Spinal cord (tissue), 10 donors: ENCODE results near the gene C11orf86. TPM values are rescaled to one million over a fixed set of nuclear protein-coding genes. Genes with fewer than 3 reads are reported as not detected.
"Not testable (repeated sequence)": the region's sequence is repeated elsewhere in the genome, so short reads cannot be mapped to it uniquely, and the experiment has no call there.

Source experiments
- DNase-seq, 6 donors: peaks; one replicate each; pipeline versions ENCODE4 v3.0.0 to v3.0.0-alpha.2; 2013 to 2015; ENCODE audit warnings: low spot score in 6 of 6, low read depth in 4 of 6
- H3K27ac ChIP-seq: one replicate; pipeline ENCODE4 v1.5.1; 2013; ENCODE audit warnings: low read depth, low read length, control low read depth
- H3K27me3 ChIP-seq: one replicate; pipeline ENCODE4 v1.6.1; 2013; ENCODE audit warnings: low read length; ENCODE audit not compliant: control insufficient read depth, insufficient read depth
- H3K36me3 ChIP-seq: one replicate; pipeline ENCODE4 v1.6.1; 2013; ENCODE audit warnings: low read length; ENCODE audit not compliant: control insufficient read depth, insufficient read depth
- H3K4me1 ChIP-seq: one replicate; pipeline ENCODE4 v1.6.1; 2013; ENCODE audit warnings: low read length; ENCODE audit not compliant: control insufficient read depth, insufficient read depth
- H3K4me3 ChIP-seq: one replicate; pipeline ENCODE4 v1.5.1; 2013; ENCODE audit warnings: low read depth, low read length, control low read depth
- H3K9me3 ChIP-seq: one replicate; pipeline ENCODE4 v1.6.1; 2013; ENCODE audit warnings: low read length; ENCODE audit not compliant: control insufficient read depth, insufficient read depth
- WGBS: methylation state at CpG from one replicate; pipeline ENCODE4 v1.1.5; 2013; ENCODE audit warnings: missing lambda C conversion rate; ENCODE audit not compliant: insufficient coverage; 5-methylcytosine and 5-hydroxymethylcytosine counted together
- polyA plus RNA-seq, 2 donors: library from polyadenylated mRNA; unstranded; fragments of 120-200 nt; gene quantifications; one replicate each; pipeline ENCODE4 v1.2.1, GENCODE V29; 2013; ENCODE audit not compliant: insufficient read length in 2 of 2
- total RNA-seq, 2 donors: library from RNA; depleted of rRNA in 1 of 2; stranded (reverse); fragments of 120-200 nt in 1 of 2; fragments of >200 nt in 1 of 2; gene quantifications; one replicate each; pipeline versions ENCODE4 v1.2.3 to v1.2.4, GENCODE V29; 2013 to 2014
- donor health status: healthy.

Gene C11orf86
- total and polyA plus RNA-seq, 4 donors: 0.18 to 0.39 (median 0.29) TPM; not detected in 1

DNA sequence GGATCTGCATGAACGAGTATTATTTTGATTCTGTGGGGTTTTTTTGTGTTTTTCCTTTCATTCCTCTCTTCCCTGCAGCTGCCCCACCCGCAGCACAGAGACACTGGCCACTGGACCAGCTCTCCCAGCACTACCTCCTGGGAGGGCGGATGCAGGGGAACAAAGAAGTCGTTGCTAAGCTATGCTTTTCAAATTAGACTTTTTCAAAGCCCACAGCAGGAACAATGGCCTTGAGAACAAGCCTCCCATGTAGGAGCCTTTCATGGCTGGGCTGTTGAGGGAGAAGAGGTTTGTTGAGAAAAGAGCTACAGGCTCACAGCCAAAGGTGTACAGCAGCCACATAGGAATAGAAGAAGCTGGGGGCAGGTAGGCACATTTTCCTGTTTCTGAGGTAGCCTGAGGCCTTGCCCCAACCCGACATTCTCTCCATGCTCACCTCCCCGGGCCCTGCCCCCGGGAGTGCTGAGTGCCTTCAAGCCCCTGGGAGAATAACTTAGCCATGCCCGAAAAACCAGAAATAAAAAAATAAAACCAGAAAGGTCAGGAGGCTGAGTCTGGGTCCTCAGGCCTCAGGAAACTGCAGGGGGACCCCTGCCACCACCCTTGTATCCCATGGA, 27.3 kb downstream of the C11orf86 start:
- Histone ChIP-seq H3K36me3 (no peaks in the 10 kb centered on the region), H3K27me3 (no peaks in the 10 kb centered on the region), H3K27ac (no peak overlapping the region), H3K9me3 (no peaks in the 10 kb centered on the region), H3K4me3 (no peak overlapping the region), H3K4me1 (peaks cover 8% of the 10 kb centered on the region)
- WGBS: 0% methylated on average over 2 of the region's 8 CpGs
- peak in 2 of 6 donors; percentile 29 to 54 for DNase-seq

DNA sequence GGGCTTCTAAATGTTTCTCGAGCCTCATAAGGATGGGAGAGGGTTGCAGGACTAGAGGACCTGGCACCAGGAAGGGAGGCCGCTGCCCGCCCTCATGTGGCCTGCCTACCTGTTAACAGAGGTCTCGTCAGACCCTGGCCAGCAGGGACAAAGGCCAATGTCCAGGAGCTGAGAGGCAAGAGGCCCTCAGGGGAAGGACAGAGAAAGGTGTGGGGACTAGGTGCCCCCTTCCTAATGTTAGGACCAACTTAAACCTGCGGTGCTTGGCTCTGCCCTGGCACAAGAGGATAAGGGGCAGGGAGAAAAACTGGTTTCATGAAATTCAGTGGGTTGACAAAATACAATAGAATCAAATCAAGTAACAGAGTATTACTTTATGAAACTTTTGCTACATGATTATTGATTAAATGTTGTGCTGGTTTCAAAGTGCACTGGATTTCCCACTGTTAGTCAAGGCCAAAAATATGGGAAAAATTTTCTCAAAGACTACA, 27.9 kb downstream of the C11orf86 start:
- Histone ChIP-seq H3K36me3 (no peaks in the 10 kb centered on the region), H3K4me3 (no peak overlapping the region), H3K9me3 (no peaks in the 10 kb centered on the region), H3K4me1 (peaks cover 8% of the 10 kb centered on the region), H3K27me3 (no peaks in the 10 kb centered on the region), H3K27ac (no peak overlapping the region)
- 84% methylated on average over 4 of the region's 5 CpGs for WGBS
- DNase-seq: no peak

GRCh38 chr11:67005200-67005599, 30.1 kb downstream of the C11orf86 start:
- WGBS: 96% methylated on average over 7 of the region's 8 CpGs

DNA sequence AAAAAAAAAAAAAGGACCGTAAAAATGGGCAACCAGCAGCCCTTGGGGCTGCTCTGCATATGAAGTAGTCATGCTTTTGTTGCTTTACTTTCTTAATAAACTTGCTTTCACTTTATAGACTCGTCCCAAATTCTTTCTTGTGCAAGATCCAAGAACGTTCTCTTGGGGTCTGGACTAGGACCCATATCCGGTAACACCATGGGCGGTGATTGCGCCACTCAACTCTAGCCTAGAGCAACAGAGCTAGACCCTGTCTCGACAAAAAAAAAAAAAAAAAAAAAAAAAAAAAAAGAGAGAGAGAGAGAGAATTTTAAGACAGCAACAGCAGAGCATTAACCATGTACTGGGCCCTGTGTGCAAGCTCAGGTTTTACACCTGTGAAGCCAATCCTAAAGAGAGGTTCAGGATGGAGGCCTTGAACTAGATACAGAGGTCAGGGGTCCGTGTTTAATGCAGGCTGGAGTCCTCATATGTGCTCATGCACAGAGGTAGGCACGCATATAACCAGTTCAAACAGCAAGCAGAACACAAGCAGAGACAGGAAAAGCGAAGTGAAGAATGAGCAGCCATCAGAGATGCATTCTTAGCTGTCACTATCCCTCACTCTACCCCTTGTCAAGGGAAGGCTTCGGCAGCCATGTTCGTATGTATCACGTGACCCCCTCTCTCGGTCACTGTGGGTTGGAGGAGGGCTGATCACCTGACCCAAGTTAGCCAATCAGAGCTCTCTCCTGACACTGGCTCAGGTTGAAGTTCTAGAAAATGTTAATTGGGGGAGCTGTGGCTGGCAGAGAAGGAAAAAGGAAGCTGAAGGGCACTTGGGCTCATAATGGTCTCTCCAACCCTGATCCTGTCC, 31.2 kb downstream of the C11orf86 start:
- DNase-seq: peak in 2 of 6 donors; percentile 66 to 90
- Histone ChIP-seq H3K4me1 (peaks cover 8% of the 10 kb centered on the region), H3K36me3 (no peaks in the 10 kb centered on the region), H3K27ac (no peak overlapping the region), H3K4me3 (no peak overlapping the region), H3K9me3 (no peaks in the 10 kb centered on the region), H3K27me3 (no peaks in the 10 kb centered on the region)
- WGBS: 78% methylated on average over 6 of the region's 14 CpGs

More at GRCh38 chr11:67005200-67005599, 30.1 kb downstream of the C11orf86 start:
- DNase-seq, H3K27ac ChIP-seq, H3K27me3 ChIP-seq, H3K36me3 ChIP-seq, H3K4me1 ChIP-seq, H3K9me3 ChIP-seq, H3K4me3 ChIP-seq: not testable (repeated sequence)

GRCh38 chr11:67007126-67007525, 32.0 kb downstream of the C11orf86 start:
- peaks cover 7% of the 10 kb centered on the region for H3K4me1 ChIP-seq
- H3K4me3 ChIP-seq: no peak overlapping the region
- no peak for DNase-seq
- WGBS: 94% methylated on average over 6 of the region's 7 CpGs
- H3K27me3 ChIP-seq: no peaks in the 10 kb centered on the region
- no peak overlapping the region for H3K27ac ChIP-seq
- H3K36me3 ChIP-seq: no peaks in the 10 kb centered on the region
- H3K9me3 ChIP-seq: no peaks in the 10 kb centered on the region

- Histone ChIP-seq H3K27me3 (no peaks in the 10 kb centered on the region), H3K4me1 (no peaks in the 10 kb centered on the region), H3K27ac (no peak overlapping the region), H3K36me3 (peaks cover 2% of the 10 kb centered on the region), H3K4me3 (no peak overlapping the region), H3K9me3 (no peaks in the 10 kb centered on the region)
- no peak for DNase-seq
- WGBS: 74% methylated on average over 5 of the region's 7 CpGs
These were observed 35.3 kb downstream of the C11orf86 start for GRCh38 chr11:67010296-67010905.

DNA sequence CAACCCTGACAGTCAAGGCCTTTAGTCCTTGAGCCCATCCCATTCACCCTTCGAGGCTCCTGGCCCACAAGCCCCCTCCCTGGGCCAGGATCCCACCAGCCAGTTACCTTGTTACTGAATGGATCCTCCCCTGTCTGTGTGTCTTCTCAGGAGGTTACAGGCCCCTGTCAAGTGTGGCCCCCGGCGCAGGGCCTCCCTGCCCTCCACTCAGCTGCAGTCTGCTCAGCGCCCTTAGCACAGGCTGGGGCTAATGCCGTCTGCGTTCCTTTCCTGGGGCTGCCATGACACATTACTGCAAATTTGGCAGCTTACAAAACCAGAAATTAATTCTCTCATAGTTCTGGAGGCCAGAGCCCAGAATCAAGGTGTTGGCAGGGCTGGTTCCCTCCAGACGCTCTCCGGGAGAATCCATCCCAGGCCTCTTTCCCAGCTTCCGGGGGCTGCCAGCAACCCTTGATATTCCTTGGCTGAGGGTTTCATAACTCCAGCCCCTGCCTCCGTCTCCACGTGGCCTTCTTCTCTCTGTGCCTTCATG, 38.5 kb downstream of the C11orf86 start:
- Histone ChIP-seq H3K36me3 (peaks cover 2% of the 10 kb centered on the region), H3K4me1 (no peaks in the 10 kb centered on the region), H3K9me3 (no peaks in the 10 kb centered on the region), H3K27me3 (no peaks in the 10 kb centered on the region), H3K27ac (no peak overlapping the region), H3K4me3 (no peak overlapping the region)
- WGBS: 78% methylated on average over 11 of the region's 11 CpGs
- DNase-seq: no peak

DNA sequence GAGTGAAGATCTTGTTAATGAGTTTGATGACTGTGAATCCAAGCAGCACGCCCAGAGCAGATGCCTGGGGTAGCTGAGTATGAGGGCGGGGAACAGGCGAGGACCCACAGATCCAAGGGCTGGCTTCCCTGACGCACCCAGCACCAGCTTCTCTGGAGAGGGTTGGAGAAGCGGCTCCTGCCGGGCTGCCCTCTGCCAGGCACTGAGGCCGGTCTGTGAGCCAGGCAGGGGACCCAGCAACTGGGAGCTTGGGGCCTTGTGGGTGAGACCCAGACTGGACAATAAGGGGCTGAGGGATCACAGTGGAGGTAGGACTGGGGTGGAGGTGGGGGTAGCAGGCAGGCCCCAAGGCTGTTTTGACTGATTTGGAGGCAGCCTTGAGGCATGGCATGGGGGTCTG, 39.2 kb downstream of the C11orf86 start:
- Histone ChIP-seq H3K4me1 (no peaks in the 10 kb centered on the region), H3K4me3 (no peak overlapping the region), H3K36me3 (peaks cover 2% of the 10 kb centered on the region), H3K27me3 (no peaks in the 10 kb centered on the region), H3K27ac (no peak overlapping the region), H3K9me3 (no peaks in the 10 kb centered on the region)
- DNase-seq: no peak
- 94% methylated on average over 7 of the region's 7 CpGs for WGBS

GRCh38 chr11:67015048-67015447, 39.9 kb downstream of the C11orf86 start:
- 90% methylated on average over 7 of the region's 8 CpGs for WGBS

More at GRCh38 chr11:67015048-67015447, 39.9 kb downstream of the C11orf86 start:
- Histone ChIP-seq H3K36me3 (peaks cover 2% of the 10 kb centered on the region), H3K27ac (no peak overlapping the region), H3K9me3 (no peaks in the 10 kb centered on the region), H3K27me3 (no peaks in the 10 kb centered on the region), H3K4me3 (no peak overlapping the region), H3K4me1 (no peaks in the 10 kb centered on the region)
- no peak for DNase-seq
